HEK293 (cell line): ENCODE results near the gene CYS1.
A peak's percentile ranks its signal among the peaks of the same experiment; 100 is the strongest.
"Not testable (repeated sequence)": the region's sequence is repeated elsewhere in the genome, so short reads cannot be mapped to it uniquely, and the experiment has no call there.

Experiments
- CTCF ChIA-PET: fragments of 350-600 bp; formaldehyde crosslinking; extraction: SDS; loops from one replicate; lab custom pipeline; 2021; ENCODE audit warnings: antibody characterized with exemption; lab: Yijun Ruan, JAX
- POLR2A ChIA-PET: fragments of 300-600 bp; formaldehyde crosslinking; extraction: SDS; loops from one replicate; lab custom pipeline; 2020; ENCODE audit warnings: antibody characterized with exemption, inconsistent platforms; lab: Yijun Ruan, JAX
- H3K27ac ChIP-seq: fragments of 200-500 bp; sonication (Bioruptor generic); 2 replicates; pipeline ENCODE4 v1.5.1; 2014; ENCODE audit warnings: low read depth, low read length, control low read depth, inconsistent platforms; ENCODE audit errors: extremely low read depth
- H3K36me3 ChIP-seq, 2 experiments: fragments of 200-500 bp in 1 of 2; sonication (Bioruptor generic) in 1 of 2; 1 replicate in 1 of 2; 2 replicates in 1 of 2; pipeline ENCODE4 v1.5.1; 2014 to 2017; ENCODE audit warnings: inconsistent platforms in 2 of 2, low read length in 2 of 2; ENCODE audit not compliant: control insufficient read depth in 2 of 2, insufficient read depth in 1 of 2
- H3K4me1 ChIP-seq: fragments of 200-500 bp; sonication (Bioruptor generic); 2 replicates; pipeline ENCODE4 v1.5.1; 2014; ENCODE audit warnings: mild to moderate bottlenecking, low read length, inconsistent platforms; ENCODE audit not compliant: control insufficient read depth, insufficient read depth
- H3K4me3 ChIP-seq: 2 replicates; pipeline ENCODE4 v1.5.1; 2011; ENCODE audit warnings: low read depth, mild to moderate bottlenecking, control low read depth, low read length, moderate library complexity
- H3K9me3 ChIP-seq: fragments of 200-500 bp; sonication (Bioruptor generic); 2 replicates; pipeline ENCODE4 v1.5.1; 2014; ENCODE audit warnings: low read depth, low read length, inconsistent platforms; ENCODE audit not compliant: control insufficient read depth, insufficient read depth
- EGR2 ChIP-seq: fragments of 450-650 bp; formaldehyde crosslinking; IDR thresholded peaks from 2 replicates; pipeline ENCODE4 v1.5.1; 2016; ENCODE audit warnings: low read depth, missing biosample characterization, missing genetic modification characterization
- KLF1 ChIP-seq: fragments of 450-650 bp; formaldehyde crosslinking; IDR thresholded peaks from 2 replicates; pipeline ENCODE4 v1.5.1; 2016; ENCODE audit warnings: missing biosample characterization, missing genetic modification characterization
- KLF17 ChIP-seq: fragments of 450-650 bp; formaldehyde crosslinking; IDR thresholded peaks from 2 replicates; pipeline ENCODE4 v1.5.1; 2016; ENCODE audit warnings: missing biosample characterization, missing genetic modification characterization
- KLF8 ChIP-seq: fragments of 450-650 bp; formaldehyde crosslinking; IDR thresholded peaks from 2 replicates; pipeline ENCODE4 v1.5.1; 2016; ENCODE audit warnings: missing biosample characterization, missing genetic modification characterization
- ZBTB10 ChIP-seq: fragments of 450-650 bp; formaldehyde crosslinking; IDR thresholded peaks from 2 replicates; pipeline ENCODE4 v1.5.1; 2016; ENCODE audit warnings: missing biosample characterization, missing genetic modification characterization
- ZEB2 ChIP-seq: fragments of 450-650 bp; formaldehyde crosslinking; IDR thresholded peaks from 2 replicates; pipeline ENCODE4 v1.5.1; 2016; ENCODE audit warnings: missing biosample characterization, missing genetic modification characterization
- ZNF24 ChIP-seq: fragments of 450-650 bp; formaldehyde crosslinking; IDR thresholded peaks from 2 replicates; pipeline ENCODE4 v1.5.1; 2016; ENCODE audit warnings: missing biosample characterization, missing genetic modification characterization

Gene CYS1

DNA sequence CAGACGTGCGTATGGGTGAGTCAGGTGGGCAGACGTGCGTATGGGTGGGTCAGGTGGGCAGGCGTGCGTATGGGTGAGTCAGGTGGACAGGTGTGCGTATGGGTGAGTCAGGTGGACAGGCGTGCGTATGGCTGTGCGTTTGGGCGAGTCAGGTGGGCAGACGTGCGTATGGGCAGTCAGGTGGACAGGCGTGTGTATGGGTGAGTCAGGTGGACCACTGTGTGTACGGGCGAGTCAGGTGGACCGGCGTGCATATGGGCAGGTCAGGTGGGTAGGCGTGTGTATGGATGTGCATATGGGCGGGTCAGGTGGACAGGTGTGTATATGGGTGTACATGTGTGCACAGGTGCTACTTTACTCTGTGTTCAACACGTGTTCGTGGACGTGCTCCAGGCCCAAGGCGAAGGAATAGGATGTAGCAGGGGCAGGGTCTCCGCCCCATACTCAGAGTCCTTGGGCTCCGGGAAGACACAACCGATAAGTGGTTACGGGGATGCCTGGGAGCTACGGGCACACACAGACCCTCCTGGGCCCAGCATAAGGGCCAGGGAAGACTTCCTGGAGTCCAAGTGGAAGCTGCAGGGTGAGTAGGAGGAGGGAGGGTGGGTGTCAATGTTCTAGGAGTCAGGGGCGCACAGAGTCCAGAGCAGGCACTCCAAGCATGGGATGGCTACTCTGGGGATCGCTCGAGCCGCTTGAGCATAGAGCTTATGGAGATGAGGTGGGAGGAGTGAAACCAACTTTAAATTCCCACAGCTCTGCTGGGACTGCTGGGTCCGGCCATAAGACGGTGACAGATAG lies 64.0 kb downstream of the CYS1 start (continued):
- TF ChIP-seq KLF17 (0 out of 2 replicates have a peak, but pooled peaks have one; percentile 23), ZBTB10 (tag by site-specific recombination) (no peak)
- TF ChIP-seq, all 188 proteins: peak for 3

- H3K4me1 ChIP-seq, H3K36me3 ChIP-seq, CTCF ChIA-PET, H3K9me3 ChIP-seq, H3K4me3 ChIP-seq, H3K27ac ChIP-seq, POLR2A ChIA-PET: not testable (repeated sequence)
- TF ChIP-seq EGR2 (tag by site-specific recombination) (peak; percentile 15; the same call in 1 of the 2 replicates), KLF8 (tag by site-specific recombination) (peak; percentile 75)
Measured at GRCh38 chr2:10015376-10015989, 64.7 kb downstream of the CYS1 start.

- TF ChIP-seq ZNF24 (tag by site-specific recombination) (no peak), KLF17 (peak; percentile 100), KLF1 (peak; percentile 36; the same call in 1 of the 2 replicates), KLF8 (tag by site-specific recombination) (peak; percentile 46; the same call in 1 of the 2 replicates), ZEB2 (peak; percentile 62; the same call in 1 of the 2 replicates)
- no peaks in the 10 kb centered on the region for H3K4me1 ChIP-seq
- no peaks in the 10 kb centered on the region for H3K9me3 ChIP-seq
- no peaks in the 10 kb centered on the region for H3K36me3 ChIP-seq
- no peak overlapping the region for H3K4me3 ChIP-seq
- POLR2A ChIA-PET: no interaction called here
- H3K27ac ChIP-seq: no peak overlapping the region
- CTCF ChIA-PET: no interaction called here
Measured at GRCh38 chr2:10014418-10015190, 65.6 kb downstream of the CYS1 start.

DNA sequence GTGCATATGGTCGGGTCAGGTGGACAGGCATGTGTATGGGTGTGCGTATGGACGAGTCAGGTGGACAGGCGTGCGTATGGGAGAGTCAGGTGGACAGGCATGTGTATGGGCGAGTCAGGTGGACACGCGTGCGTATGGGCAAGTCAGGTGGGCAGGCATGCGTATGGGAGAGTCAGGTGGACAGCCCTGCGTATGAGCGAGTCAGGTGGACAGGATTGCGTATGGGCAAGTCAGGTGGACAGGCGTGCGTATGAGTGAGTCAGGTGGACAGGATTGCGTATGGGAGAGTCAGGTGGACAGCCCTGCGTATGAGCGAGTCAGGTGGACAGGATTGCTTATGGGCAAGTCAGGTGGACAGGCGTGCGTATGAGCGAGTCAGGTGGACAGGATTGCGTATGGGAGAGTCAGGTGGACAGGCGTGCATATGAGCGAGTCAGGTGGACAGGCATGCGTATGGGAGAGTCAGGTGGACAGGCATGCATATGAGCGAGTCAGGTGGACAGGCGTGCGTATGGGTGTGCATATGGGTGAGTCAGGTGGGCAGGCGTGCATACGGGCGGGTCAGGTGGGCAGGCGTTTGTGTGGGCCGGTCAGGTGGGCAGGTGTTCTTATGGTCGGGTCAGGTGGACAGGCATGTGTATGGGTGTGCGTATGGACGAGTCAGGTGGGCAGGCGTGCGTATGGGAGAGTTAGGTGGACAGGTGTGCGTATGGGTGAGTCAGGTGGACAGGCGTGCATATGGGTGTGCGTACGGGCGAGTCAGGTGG lies 66.4 kb downstream of the CYS1 start:
- POLR2A ChIA-PET, H3K4me1 ChIP-seq, H3K9me3 ChIP-seq, H3K36me3 ChIP-seq, CTCF ChIA-PET, H3K27ac ChIP-seq, H3K4me3 ChIP-seq: not testable (repeated sequence)
- peak; percentile 66; the same call in 1 of the 2 replicates for TF ChIP-seq KLF17
